Right atrium auricular region (tissue), 2 donors: Measurements from ENCODE around the gene DOK6. TPM values are rescaled to one million over a fixed set of nuclear protein-coding genes. Genes with fewer than 3 reads are reported as not detected.

Source experiments
- DNase-seq: peaks from one replicate; pipeline ENCODE4 v3.0.0-alpha.2; 2019; ENCODE audit warnings: low spot score
- H3K27ac ChIP-seq, 2 donors: fragments of 200-600 bp; sonication (generic); 1 replicate in 1 of 2; 2 replicates in 1 of 2; pipeline ENCODE4 v1.5.1; 2016 to 2019
- H3K27me3 ChIP-seq, 2 donors: fragments of 200-600 bp; sonication (generic); one replicate each; pipeline versions ENCODE4 v1.5.1 to v1.6.0; 2017 to 2019
- H3K36me3 ChIP-seq: fragments of 200-600 bp; sonication (generic); one replicate; pipeline ENCODE4 v1.5.1; 2016
- H3K4me1 ChIP-seq, 2 donors: fragments of 200-600 bp; sonication (generic); one replicate each; pipeline versions ENCODE4 v1.5.1 to v1.6.0; 2017 to 2019
- H3K4me3 ChIP-seq, 2 donors: fragments of 200-600 bp; sonication (generic); 1 replicate in 1 of 2; 2 replicates in 1 of 2; pipeline ENCODE4 v1.5.1; 2017 to 2019; ENCODE audit warnings: mild to moderate bottlenecking in 1 of 2, moderate library complexity in 1 of 2
- H3K9me3 ChIP-seq, 2 donors: fragments of 200-600 bp; sonication (generic); one replicate each; pipeline ENCODE4 v1.5.1; 2019
- total RNA-seq, 2 donors: library from RNA; depleted of rRNA; stranded (reverse); fragments of >200 nt; gene quantifications; one replicate each; pipeline ENCODE4 v1.1.0, GENCODE V29; 2016
- TF ChIP-seq, protein P1 (sequence below), 2 donors: fragments of 200-600 bp; sonication (generic); IDR thresholded peaks; one replicate each; pipeline ENCODE4 v1.5.1; 2019; ENCODE audit warnings: antibody characterized with exemption in 2 of 2

DOK6 gene
- total RNA-seq, 2 donors from 2014 or later: 2.0 to 5.7 TPM

DNA sequence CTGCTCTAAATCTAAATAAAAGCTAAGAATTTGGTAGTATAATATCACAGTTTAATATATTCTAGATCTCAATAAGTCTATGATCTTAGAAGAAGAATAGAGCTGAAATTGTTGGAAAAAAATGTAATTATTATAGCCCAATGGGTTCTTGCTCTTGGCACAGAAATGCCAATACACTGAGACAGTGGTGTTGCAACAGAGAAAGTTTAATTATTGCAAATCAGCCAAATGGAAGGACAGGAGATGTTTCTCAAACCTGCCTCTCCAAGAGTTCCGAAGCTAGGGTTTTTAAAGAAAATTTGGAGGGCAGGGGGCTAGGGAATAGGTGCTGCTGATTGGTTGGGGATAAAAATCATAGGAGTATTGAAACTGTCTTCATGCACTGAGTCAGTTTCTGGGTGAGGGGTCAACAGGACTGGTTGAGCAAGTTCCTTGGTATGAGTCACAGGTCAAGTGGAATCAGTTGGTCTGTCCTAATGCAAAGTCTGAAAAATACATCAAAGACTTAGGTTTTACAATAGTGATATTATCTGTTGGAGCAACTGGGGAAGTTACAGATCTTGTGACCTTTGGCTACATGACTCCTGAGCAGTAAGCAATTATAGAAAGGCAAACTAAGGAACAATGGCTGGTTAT, 318.3 kb downstream of the DOK6 start:
- DNase-seq: no peak
- H3K4me3 ChIP-seq: no peak overlapping the region
- no peak overlapping the region for H3K27ac ChIP-seq
- no peaks in the 10 kb centered on the region for H3K27me3 ChIP-seq
- TF ChIP-seq, protein P1, sequence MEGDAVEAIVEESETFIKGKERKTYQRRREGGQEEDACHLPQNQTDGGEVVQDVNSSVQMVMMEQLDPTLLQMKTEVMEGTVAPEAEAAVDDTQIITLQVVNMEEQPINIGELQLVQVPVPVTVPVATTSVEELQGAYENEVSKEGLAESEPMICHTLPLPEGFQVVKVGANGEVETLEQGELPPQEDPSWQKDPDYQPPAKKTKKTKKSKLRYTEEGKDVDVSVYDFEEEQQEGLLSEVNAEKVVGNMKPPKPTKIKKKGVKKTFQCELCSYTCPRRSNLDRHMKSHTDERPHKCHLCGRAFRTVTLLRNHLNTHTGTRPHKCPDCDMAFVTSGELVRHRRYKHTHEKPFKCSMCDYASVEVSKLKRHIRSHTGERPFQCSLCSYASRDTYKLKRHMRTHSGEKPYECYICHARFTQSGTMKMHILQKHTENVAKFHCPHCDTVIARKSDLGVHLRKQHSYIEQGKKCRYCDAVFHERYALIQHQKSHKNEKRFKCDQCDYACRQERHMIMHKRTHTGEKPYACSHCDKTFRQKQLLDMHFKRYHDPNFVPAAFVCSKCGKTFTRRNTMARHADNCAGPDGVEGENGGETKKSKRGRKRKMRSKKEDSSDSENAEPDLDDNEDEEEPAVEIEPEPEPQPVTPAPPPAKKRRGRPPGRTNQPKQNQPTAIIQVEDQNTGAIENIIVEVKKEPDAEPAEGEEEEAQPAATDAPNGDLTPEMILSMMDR (IDR thresholded peaks at IDR 0.05): no peak
- H3K36me3 ChIP-seq: no peaks in the 10 kb centered on the region
- no peaks in the 10 kb centered on the region for H3K4me1 ChIP-seq
- peaks cover 9 to 36% of the 10 kb centered on the region in 2 donors for H3K9me3 ChIP-seq

DNA sequence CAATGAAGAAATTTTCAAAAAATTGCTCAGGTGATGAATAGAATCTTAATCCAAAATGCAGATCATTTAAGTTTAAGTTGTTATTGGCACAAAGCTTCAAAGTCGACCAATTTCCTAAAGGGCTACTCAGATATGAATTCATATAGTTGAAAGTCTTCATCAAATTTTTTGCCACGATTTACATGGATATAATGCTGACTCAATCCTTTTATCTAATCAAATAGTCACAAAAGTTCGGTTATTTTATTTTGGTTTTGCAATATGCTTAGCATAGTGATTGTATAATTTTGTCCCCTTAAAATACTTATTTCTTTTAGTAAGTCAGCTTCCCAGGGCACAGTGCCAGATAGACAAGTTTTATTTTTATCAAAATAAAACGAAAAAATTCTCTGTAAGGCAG, 319.7 kb downstream of the DOK6 start:
- no peaks in the 10 kb centered on the region for H3K27me3 ChIP-seq
- H3K27ac ChIP-seq: no peak overlapping the region
- H3K4me3 ChIP-seq: no peak overlapping the region
- DNase-seq: no peak
- H3K9me3 ChIP-seq: peaks cover 9 to 36% of the 10 kb centered on the region in 2 donors
- no peaks in the 10 kb centered on the region for H3K36me3 ChIP-seq
- TF ChIP-seq, protein P1 (IDR thresholded peaks at IDR 0.05): no peak
- no peaks in the 10 kb centered on the region for H3K4me1 ChIP-seq

DNA sequence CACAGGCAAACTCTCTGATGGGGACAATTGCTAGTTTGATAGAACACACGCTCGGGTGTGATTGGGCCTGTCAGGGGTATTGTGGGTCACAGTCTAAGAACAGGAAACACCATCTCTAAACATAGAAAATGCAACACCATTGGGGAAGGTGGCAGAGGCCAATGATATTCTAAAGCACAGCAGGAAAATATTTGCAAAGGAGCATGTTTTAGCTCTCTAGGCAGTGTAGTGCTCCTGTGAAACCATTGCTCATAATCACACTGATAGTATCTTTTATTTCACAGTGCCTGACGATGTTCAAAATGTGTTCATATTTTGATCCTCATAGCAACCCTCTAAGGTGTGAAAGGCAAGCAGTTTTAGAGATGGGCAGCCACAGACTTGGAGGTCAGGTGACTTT, 322.7 kb downstream of the DOK6 start:
- DNase-seq: no peak
- TF ChIP-seq, protein P1 (IDR thresholded peaks at IDR 0.05): no peak
- no peak overlapping the region for H3K4me3 ChIP-seq

DNA sequence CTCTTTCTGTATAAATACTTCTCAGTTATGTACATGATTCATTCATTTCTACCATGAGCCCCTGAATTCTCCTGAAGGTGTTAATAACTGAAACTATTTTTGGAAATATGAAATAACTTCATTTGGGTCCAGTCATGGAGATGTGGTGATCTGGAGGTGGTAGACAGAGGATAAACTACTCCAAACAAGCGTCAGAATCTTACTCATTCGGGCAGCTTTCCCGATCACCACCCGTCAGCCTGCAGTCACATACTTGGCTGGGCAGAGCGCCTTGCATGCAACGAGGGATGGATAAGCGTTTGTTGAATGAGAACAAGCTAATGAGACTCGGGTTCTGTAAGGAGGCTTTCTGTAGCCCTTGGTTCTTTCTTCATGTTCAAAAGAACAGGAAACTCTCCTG, 324.3 kb downstream of the DOK6 start:
- Histone ChIP-seq H3K4me3 (no peak overlapping the region), H3K27me3 (no peaks in the 10 kb centered on the region), H3K9me3 (peaks cover 0 to 3% of the 10 kb centered on the region in 2 donors), H3K4me1 (no peaks in the 10 kb centered on the region), H3K27ac (no peak overlapping the region), H3K36me3 (no peaks in the 10 kb centered on the region)
- TF ChIP-seq, protein P1 (IDR thresholded peaks at IDR 0.05): no peak
- no peak for DNase-seq

More for the DNA sequence above, 322.7 kb downstream of the DOK6 start:
- Histone ChIP-seq H3K27me3 (no peaks in the 10 kb centered on the region), H3K4me1 (no peaks in the 10 kb centered on the region), H3K36me3 (no peaks in the 10 kb centered on the region), H3K9me3 (peaks cover 4 to 19% of the 10 kb centered on the region in 2 donors), H3K27ac (no peak overlapping the region)

DNA sequence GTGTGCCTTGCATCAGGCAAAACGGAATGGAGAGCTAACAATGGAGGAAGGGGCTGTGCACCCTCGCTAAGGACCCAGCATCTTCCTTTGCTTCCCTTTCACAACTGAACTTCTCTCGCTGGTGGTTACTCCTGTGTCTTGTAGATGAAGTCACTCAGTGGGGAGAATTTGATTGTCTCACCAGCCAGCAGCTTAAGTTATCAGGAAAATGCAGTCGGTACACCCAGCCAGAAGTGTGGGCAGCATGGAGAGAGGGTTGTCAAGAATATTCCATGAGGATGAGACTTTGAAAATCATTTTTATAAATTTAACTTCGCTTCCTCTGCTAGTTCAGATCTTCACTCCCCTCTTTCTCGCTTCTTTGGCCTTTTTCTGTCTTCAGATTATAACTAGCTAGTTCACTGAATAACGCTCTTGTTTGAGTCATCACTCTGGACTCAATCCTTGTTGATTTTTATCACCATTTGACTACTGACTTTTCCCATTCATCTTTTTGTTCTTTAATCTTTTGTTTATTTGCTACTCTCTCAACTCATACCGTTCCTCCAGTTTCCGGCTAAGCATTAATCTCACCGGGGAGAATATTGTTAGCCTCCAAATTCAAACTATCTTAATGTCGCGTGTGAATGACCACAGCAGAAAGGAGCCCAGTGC, 325.3 kb downstream of the DOK6 start:
- no peaks in the 10 kb centered on the region for H3K9me3 ChIP-seq
- no peak for DNase-seq
- TF ChIP-seq, protein P1 (IDR thresholded peaks at IDR 0.05): no peak
- no peaks in the 10 kb centered on the region for H3K4me1 ChIP-seq
- H3K36me3 ChIP-seq: no peaks in the 10 kb centered on the region
- no peak overlapping the region for H3K27ac ChIP-seq
- no peak overlapping the region for H3K4me3 ChIP-seq
- H3K27me3 ChIP-seq: no peaks in the 10 kb centered on the region
